ENCODE measurements around the gene UBAC2. TPM values are rescaled to one million over a fixed set of nuclear protein-coding genes. Genes with fewer than 3 reads are reported as not detected.

Gene UBAC2
- total RNA-seq, 1 experiment from 2014 or later, result 80.3 TPM

- Histone ChIP-seq H3K27me3 (ENCODE audit: insufficient read depth, low read depth) (no peaks in the 10 kb centered on the region), H3K9me3 (ENCODE audit: insufficient read depth, low read depth) (no peaks in the 10 kb centered on the region), H3K4me1 (replicated peaks; ENCODE audit: insufficient read depth) (no peaks in the 10 kb centered on the region), H3K4me3 (no peak overlapping the region), H2AFZ (no peak overlapping the region), H3K4me2 (no peak overlapping the region), H3K36me3 (ENCODE audit: low read depth) (peaks cover 15% of the 10 kb centered on the region; the same call in 1 of the 2 replicates), H3K27ac (no peak overlapping the region), H3F3A (ENCODE audit: insufficient read depth, low read depth) (peaks cover 6% of the 10 kb centered on the region), H3K79me2 (ENCODE audit: low read depth) (peaks cover 17% of the 10 kb centered on the region), H4K20me1 (ENCODE audit: insufficient read depth) (peaks cover 35% of the 10 kb centered on the region), H3K9me2 (ENCODE audit: insufficient read depth) (no peaks in the 10 kb centered on the region)
- BruUV-seq (replicated peaks), result no TSS peak
- ChIA-PET POLR2A (ENCODE audit: unreplicated experiment) (no interaction called here), CTCF (no interaction called here)
- no peak for DNase-seq
- intact Hi-C loops (cut with micrococcal nuclease; ENCODE audit: unreplicated experiment), result no loop called here
- TF ChIP-seq EZH2 (IDR thresholded peaks at IDR 0.05; ENCODE audit: low read depth), result no peak
- TF ChIP-seq CTCF (conservative IDR thresholded peaks at IDR 0.05), result no peak
Measured at GRCh38 chr13:99295488-99296252, 95.0 kb downstream of the UBAC2 start.

GRCh38 chr13:99296398-99296797 lies 95.7 kb downstream of the UBAC2 start:
- H3K9me3 ChIP-seq (ENCODE audit: insufficient read depth, low read depth), result no peaks in the 10 kb centered on the region
- no peak for DNase-seq
- H3K4me1 ChIP-seq (replicated peaks; ENCODE audit: insufficient read depth), result no peaks in the 10 kb centered on the region
- ChIA-PET CTCF (no interaction called here), POLR2A (ENCODE audit: unreplicated experiment) (no interaction called here)
- intact Hi-C loops (cut with micrococcal nuclease; ENCODE audit: unreplicated experiment), result no loop called here
- no peaks in the 10 kb centered on the region for H3K9me2 ChIP-seq (ENCODE audit: insufficient read depth)
- H3K4me3 ChIP-seq, result no peak overlapping the region
- H4K20me1 ChIP-seq (ENCODE audit: insufficient read depth), result peaks cover 35% of the 10 kb centered on the region
- H3K27me3 ChIP-seq (ENCODE audit: insufficient read depth, low read depth), result no peaks in the 10 kb centered on the region
- no peak overlapping the region for H3K4me2 ChIP-seq
- no TSS peak for BruUV-seq (replicated peaks)
- no peak overlapping the region for H2AFZ ChIP-seq
- no peak overlapping the region for H3K27ac ChIP-seq
- TF ChIP-seq CTCF (conservative IDR thresholded peaks at IDR 0.05), result no peak
- TF ChIP-seq EZH2 (IDR thresholded peaks at IDR 0.05; ENCODE audit: low read depth), result no peak
- peaks cover 6% of the 10 kb centered on the region for H3F3A ChIP-seq (ENCODE audit: insufficient read depth, low read depth)
- peaks cover 10% of the 10 kb centered on the region for H3K79me2 ChIP-seq (ENCODE audit: low read depth)
- peaks cover 15% of the 10 kb centered on the region; the same call in 1 of the 2 replicates for H3K36me3 ChIP-seq (ENCODE audit: low read depth)

GRCh38 chr13:99297331-99297730 lies 96.7 kb downstream of the UBAC2 start:
- no peak overlapping the region for H3K4me2 ChIP-seq
- no TSS peak for BruUV-seq (replicated peaks)
- no peak overlapping the region for H3K27ac ChIP-seq
- intact Hi-C loops (cut with micrococcal nuclease; ENCODE audit: unreplicated experiment), result no loop called here
- H3K27me3 ChIP-seq (ENCODE audit: insufficient read depth, low read depth), result no peaks in the 10 kb centered on the region
- no peak for DNase-seq
- H4K20me1 ChIP-seq (ENCODE audit: insufficient read depth), result peaks cover 28% of the 10 kb centered on the region
- POLR2A ChIA-PET (ENCODE audit: unreplicated experiment), result no interaction called here
- no peak overlapping the region for H3K4me3 ChIP-seq
- H3F3A ChIP-seq (ENCODE audit: insufficient read depth, low read depth), result peaks cover 6% of the 10 kb centered on the region
- CTCF ChIA-PET, result no interaction called here
- H3K9me2 ChIP-seq (ENCODE audit: insufficient read depth), result no peaks in the 10 kb centered on the region
- no peak overlapping the region for H2AFZ ChIP-seq
- H3K79me2 ChIP-seq (ENCODE audit: low read depth), result peaks cover 11% of the 10 kb centered on the region
- no peaks in the 10 kb centered on the region for H3K9me3 ChIP-seq (ENCODE audit: insufficient read depth, low read depth)
- H3K4me1 ChIP-seq (replicated peaks; ENCODE audit: insufficient read depth), result no peaks in the 10 kb centered on the region
- H3K36me3 ChIP-seq (ENCODE audit: low read depth), result peaks cover 15% of the 10 kb centered on the region; the same call in 1 of the 2 replicates
- no peak for TF ChIP-seq CTCF (conservative IDR thresholded peaks at IDR 0.05)
- no peak for TF ChIP-seq EZH2 (IDR thresholded peaks at IDR 0.05; ENCODE audit: low read depth)

Measured in PC-9 (cell line).